ENCODE results near the gene SVIP.

DNA sequence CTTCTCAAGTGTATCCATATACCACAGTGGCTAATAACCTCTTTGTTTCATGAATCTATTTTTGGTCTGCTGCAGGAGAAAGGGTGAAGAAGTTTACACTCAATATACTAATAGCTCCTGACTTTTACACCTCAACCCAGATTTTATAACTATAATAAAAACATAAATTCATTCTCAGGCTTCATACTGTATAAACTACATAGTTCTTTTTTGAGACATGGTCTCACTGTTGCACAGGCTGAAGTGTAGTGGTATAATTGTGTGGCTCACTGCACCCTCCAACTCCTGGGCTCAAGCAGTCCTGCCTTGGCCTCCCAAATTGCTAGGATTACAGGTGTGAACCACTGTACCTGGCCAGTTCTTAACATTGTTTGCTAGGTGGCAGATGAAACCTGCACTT, 48.4 kb upstream of the SVIP start:
- TF ChIP-seq POLR2A (IDR thresholded peaks at IDR 0.05) = no peak
- TF ChIP-seq, protein P1, sequence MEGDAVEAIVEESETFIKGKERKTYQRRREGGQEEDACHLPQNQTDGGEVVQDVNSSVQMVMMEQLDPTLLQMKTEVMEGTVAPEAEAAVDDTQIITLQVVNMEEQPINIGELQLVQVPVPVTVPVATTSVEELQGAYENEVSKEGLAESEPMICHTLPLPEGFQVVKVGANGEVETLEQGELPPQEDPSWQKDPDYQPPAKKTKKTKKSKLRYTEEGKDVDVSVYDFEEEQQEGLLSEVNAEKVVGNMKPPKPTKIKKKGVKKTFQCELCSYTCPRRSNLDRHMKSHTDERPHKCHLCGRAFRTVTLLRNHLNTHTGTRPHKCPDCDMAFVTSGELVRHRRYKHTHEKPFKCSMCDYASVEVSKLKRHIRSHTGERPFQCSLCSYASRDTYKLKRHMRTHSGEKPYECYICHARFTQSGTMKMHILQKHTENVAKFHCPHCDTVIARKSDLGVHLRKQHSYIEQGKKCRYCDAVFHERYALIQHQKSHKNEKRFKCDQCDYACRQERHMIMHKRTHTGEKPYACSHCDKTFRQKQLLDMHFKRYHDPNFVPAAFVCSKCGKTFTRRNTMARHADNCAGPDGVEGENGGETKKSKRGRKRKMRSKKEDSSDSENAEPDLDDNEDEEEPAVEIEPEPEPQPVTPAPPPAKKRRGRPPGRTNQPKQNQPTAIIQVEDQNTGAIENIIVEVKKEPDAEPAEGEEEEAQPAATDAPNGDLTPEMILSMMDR (IDR thresholded peaks at IDR 0.05) = no peak
